ENCODE data around the gene BACH2.
"Not testable (repeated sequence)": the region's sequence is repeated elsewhere in the genome, so short reads cannot be mapped to it uniquely, and the experiment has no call there.

BACH2 gene

GRCh38 chr6:89993411-89993810 is 303.2 kb downstream of the BACH2 start:
- no peak for DNase-seq (ENCODE audit: low read depth in 2 of 2)

GRCh38 chr6:89992818-89993217 is 303.8 kb downstream of the BACH2 start:
- no peak for DNase-seq (ENCODE audit: low read depth in 2 of 2)

GRCh38 chr6:89989742-89990141 is 306.9 kb downstream of the BACH2 start:
- no peak for DNase-seq (ENCODE audit: low read depth in 2 of 2)

- DNase-seq (ENCODE audit: low read depth in 2 of 2): no peak
Measured at GRCh38 chr6:89987830-89988229, 308.8 kb downstream of the BACH2 start.

- DNase-seq (ENCODE audit: low read depth in 2 of 2): no peak
Measured at GRCh38 chr6:89987140-89987539, 309.5 kb downstream of the BACH2 start.

- no peak for DNase-seq (ENCODE audit: low read depth in 2 of 2)
Measured at GRCh38 chr6:89986650-89987074, 310.0 kb downstream of the BACH2 start.

GRCh38 chr6:89985751-89986493 is 310.7 kb downstream of the BACH2 start:
- no peak for DNase-seq (ENCODE audit: low read depth in 2 of 2)

GRCh38 chr6:89984926-89985750 is 311.5 kb downstream of the BACH2 start:
- DNase-seq (ENCODE audit: low read depth in 2 of 2): no peak

GRCh38 chr6:89980353-89980752 is 316.3 kb downstream of the BACH2 start:
- DNase-seq (ENCODE audit: low read depth in 2 of 2): no peak

- DNase-seq (ENCODE audit: low read depth in 2 of 2): no peak
Measured at GRCh38 chr6:89979481-89980119, 317.0 kb downstream of the BACH2 start.

GRCh38 chr6:89978749-89979145 is 317.9 kb downstream of the BACH2 start:
- DNase-seq (ENCODE audit: low read depth in 2 of 2): no peak

- no peak for DNase-seq (ENCODE audit: low read depth in 2 of 2)
Measured at GRCh38 chr6:89977808-89978748, 318.6 kb downstream of the BACH2 start.

GRCh38 chr6:89976694-89977020 is 320.0 kb downstream of the BACH2 start:
- DNase-seq (ENCODE audit: low read depth in 2 of 2): no peak

GRCh38 chr6:89975991-89976693 is 320.5 kb downstream of the BACH2 start:
- DNase-seq (ENCODE audit: low read depth in 2 of 2): no peak

GRCh38 chr6:89975366-89975765 is 321.3 kb downstream of the BACH2 start:
- no peak for DNase-seq (ENCODE audit: low read depth in 2 of 2)

- DNase-seq (ENCODE audit: low read depth in 2 of 2): no peak
Measured at GRCh38 chr6:89974834-89975233, 321.8 kb downstream of the BACH2 start.

- no peak for DNase-seq (ENCODE audit: low read depth in 2 of 2)
Measured at GRCh38 chr6:89972025-89972381, 324.6 kb downstream of the BACH2 start.

GRCh38 chr6:89971338-89972024 is 325.2 kb downstream of the BACH2 start:
- DNase-seq (ENCODE audit: low read depth in 2 of 2): not testable (repeated sequence)

- no peak for DNase-seq (ENCODE audit: low read depth in 2 of 2)
Measured at GRCh38 chr6:89970609-89971337, 325.9 kb downstream of the BACH2 start.

- DNase-seq (ENCODE audit: low read depth in 2 of 2): no peak
Measured at GRCh38 chr6:89970072-89970471, 326.6 kb downstream of the BACH2 start.

Measured in activated CD8-positive, alpha-beta memory T cell treated with anti-CD3 and anti-CD28 coated beads for 4 hours (primary cell).